T-helper 9 cell (primary cell): ENCODE measurements around the gene ZMYND10.
A peak's percentile ranks its signal among the peaks of the same experiment; 100 is the strongest.

Experiments used
- DNase-seq: peaks from one replicate; pipeline ENCODE4 v3.0.0-alpha.2; 2020
- total RNA-seq, 2 donors: gene quantifications; one replicate each; lab custom pipeline; 2026; lab: John Stamatoyannopoulos, UW

Gene ZMYND10
- 0.48 to 3.5 reads per million in 2 donors for total RNA-seq

DNA sequence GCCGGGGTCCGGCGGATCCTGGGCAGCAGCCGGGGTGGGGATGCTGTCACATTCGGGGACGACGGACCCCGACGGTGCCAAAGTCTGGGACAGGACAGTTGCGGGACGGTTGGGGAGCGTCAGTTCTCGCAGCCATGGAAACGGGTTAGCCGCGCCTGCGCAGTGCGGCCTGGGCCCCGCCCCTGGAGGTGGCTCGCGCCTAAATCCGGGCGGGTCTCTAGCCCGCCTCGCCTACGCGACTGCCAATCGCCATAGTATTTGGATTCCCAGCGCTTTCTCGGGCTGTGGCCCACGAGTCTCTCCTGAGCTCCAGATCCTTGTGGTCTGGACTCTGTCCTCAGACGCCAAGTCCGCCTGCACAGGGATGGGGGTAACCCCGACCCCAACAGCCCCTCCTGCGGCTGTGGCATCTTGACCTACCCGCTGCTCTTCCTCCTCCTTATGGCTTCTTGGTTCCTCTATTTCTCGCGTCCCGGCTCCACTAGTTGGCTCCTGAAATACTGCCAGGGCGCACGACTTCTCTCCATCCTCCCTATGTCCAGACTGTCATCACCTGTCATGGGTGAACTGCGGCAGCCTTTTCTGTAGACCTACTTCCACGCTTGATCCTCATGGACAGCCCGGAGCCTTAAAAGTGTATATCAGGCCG is at the start of gene ZMYND10:
Gene ZMYND10 (minus strand): TSS at position 147 of the 649 bp plus-strand sequence. CDS start 153 bp downstream, outside the sequence.
- DNase-seq: peak; percentile 73

DNA sequence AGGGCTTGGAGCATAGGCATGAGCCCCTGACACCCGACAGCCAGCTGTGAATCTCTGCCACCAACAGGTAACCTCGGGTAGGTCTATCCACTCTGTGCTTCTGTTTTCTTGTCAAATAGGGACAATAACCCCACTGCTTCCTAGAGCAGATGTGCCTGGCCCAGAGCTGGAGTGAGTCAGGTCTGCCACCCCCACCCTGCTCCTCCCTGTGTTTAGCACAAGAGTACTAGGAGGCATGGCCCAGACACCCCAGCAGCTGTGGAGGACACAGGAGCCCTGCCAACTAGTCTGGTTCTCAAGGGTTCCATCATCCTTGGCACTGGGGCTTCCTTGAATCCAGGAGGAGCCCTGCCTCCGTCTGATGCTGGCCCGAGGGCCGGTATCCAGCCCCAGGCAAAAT is 47.5 kb upstream of the ZMYND10 start:
- no peak for DNase-seq

DNA sequence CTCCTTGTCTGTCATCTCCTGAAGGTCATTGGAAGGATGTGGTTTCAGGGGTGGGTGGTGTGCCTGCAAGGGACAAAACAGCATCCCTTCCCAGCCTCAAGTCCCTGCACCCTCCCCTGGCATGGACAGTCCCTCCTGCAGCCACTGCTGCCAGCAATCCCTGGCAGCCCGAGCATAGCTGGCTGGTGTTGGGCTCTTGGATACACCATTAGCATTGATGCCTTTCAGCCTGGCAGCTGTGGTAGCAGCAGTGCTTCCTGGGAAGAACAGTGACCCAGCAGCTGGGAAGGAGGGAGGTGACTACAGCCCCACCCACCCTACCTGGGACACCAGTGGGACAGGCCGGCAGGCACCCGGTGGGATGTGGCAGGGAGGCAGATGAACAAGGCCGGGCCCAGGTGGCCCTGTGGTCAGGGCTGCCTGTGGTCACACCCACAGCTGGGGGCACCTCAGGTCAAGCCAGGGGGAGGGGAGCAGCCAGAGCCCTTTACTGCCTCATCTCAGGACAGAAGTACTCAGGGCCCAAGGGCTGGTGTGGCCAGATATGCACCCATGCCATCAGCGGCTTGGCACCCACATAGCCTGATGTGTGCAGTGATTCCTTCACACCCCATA is 46.7 kb upstream of the ZMYND10 start:
- no peak for DNase-seq

DNA sequence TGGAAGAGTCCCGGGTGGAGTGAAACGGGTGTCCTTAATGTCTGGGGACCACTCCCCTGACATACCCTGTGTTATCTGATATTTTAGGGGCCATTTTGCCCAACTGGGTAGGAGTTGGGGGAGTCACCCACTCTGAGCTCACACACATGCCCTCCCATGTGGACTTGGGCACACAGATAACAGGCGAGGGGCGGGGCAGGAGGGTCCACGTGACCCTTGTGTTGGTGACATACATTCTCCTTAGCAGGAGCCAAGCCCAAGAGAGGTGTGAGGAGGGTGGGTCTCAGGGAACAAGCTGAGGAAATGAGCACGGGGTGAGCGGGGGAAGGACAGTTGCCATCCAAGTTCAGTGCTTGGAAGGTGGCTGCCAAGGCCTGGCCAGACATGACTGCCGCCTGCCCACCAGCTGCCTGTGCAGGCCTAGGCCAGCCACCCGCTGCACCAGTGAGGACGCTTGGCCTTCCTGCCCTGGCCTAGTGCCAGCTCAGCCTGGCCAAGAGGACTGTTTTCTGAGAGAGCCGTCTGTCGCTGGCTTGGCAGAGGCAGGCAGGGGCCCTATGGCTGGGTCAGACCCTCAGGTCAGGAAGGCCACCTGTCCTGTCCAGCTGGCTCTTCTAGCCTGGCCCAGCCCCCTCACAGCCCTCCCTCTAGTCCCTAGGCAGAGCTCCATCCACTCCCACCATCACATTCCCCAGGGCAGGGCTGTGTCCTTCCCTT is 45.1 kb upstream of the ZMYND10 start:
- DNase-seq: no peak

DNA sequence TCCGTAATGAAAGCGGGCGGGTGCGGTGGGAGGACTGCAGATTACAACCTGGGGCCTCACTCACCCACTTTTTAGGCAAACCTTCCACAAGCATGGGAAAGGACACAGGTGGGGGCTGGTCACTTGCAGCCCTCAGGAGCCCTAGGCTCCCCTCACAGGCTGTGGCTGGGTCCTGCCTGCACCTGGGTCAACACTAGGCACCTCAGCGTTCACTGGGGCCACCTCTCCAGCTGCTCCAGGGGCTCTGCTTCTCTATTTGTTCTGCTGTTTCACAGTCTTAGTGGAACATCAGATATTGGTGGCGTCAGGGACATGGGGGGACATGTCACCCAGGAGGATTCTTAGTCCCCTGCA is 43.9 kb upstream of the ZMYND10 start:
- no peak for DNase-seq

DNA sequence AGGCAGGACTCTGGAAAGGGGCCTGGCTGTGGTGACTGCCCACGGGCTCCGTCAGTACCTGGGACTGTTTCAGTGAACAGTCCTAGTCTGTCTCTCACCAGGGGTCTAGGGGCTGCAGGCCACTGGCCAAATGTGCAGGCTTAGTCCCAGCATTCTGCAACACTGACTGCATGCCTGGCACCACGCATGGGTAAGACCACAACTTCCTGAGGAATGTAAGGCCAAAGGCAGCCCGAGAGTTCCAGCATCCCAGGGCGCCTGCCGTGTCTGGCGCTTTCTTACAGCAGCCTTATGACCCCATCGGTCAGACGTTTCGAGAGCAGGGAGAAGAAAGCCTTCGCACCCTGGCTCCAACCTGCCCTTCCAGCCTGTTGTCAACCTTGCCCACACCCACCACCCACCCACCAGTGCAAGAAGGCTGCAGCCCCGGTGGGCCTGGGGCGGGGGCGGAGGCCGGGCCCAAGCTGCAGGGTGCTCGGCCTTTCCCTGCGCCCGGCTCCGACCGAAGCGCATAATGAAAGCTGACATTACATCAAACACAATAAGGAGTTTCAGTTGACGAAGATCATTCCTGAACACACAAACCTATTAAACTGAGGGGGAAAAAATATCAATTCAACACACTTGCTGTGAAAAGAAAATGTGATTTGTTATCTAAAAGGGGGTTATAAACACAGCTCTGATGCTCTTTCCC is 43.3 kb upstream of the ZMYND10 start:
- DNase-seq: no peak

DNA sequence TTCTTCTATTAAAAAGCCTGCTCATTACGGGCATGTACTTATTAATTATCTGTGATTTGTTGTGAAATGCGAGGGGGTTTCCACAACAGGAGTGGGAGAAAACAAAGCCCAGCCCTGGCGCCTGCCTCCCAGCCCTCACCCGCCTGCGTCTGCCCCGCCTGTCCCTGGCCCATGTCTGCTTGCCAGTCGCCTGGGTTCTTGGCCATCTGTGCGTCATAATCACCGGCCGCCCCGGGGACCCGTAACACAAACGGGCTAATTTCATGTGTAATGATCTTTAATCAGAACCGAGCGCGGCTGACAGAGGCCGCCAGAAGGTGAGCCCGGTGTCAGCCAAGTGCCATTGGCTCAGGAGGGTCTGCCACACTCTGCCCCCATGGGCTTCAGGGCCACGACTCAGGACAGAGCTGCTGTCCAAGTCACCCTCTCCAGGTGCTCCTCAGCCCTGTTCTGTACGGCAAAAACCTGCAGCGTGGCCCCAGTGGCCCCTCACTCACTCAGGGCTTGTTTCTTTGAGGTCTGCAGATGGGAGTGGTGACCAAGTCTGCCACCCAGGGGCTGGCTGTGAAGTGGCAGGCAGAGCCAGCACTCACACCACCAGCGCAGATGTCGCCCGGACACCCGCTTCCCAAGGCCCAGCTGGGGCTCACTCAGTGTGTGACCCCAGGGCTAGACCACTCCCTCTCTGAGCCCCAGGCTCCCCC is 42.6 kb upstream of the ZMYND10 start:
- no peak for DNase-seq

DNA sequence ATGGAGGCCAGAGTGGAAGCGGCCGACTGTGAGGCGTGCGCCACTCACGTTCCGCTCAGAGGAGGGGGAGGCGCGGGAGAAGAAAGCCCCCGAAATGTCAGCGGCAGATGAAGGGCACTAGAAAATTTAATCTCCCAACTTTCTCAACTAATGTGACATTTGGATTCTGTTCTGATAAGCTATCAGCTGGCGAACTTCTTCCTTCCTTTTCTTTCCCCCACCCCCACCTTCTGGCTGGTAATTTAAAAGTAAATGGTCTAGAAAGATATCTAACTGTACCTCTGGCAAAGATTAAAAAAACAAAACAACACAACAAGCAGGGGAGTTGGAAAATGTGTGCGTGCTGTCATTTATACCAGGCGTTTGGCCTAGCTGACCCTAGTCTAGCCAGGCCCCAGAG is 40.2 kb upstream of the ZMYND10 start:
- no peak for DNase-seq

DNA sequence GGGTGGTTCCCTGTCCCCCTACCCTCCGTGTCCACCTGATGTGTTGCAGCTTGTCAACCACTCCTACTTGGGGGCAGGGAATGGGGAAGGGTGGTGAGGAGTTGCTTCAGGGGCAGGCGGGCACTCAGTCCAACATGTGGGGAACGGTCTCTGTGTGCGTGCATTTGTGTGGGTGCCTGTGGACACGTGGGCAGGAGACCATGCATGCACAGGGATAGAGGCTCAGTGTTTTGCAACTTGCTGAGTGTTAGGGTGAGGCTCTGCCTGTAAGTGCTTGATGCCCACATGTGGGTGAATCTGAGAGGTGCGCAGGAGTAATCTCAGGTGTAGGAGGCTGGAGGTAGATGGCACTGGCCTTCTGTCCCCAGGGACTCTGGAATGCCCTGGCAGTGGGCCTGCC is 38.2 kb upstream of the ZMYND10 start:
- no peak for DNase-seq

DNA sequence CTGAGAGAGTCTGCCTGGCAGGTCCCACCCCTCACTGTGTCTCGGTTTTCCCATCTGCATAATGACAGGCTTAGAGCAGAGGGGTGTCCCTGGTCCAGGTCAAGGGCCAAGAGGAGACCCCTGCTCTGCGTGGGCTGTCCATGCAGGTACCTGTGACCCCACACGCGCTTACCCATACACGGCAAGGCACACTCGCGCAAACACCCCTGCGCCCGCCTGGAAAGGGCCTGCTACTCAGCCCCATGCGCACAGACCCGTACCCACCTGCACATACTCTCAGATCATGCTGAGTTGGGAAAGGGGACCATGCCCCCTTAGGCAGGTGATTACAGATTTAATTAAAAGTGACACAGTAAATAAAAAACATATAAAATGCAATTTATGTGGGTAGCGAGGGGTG is 37.2 kb upstream of the ZMYND10 start:
- DNase-seq: no peak

DNA sequence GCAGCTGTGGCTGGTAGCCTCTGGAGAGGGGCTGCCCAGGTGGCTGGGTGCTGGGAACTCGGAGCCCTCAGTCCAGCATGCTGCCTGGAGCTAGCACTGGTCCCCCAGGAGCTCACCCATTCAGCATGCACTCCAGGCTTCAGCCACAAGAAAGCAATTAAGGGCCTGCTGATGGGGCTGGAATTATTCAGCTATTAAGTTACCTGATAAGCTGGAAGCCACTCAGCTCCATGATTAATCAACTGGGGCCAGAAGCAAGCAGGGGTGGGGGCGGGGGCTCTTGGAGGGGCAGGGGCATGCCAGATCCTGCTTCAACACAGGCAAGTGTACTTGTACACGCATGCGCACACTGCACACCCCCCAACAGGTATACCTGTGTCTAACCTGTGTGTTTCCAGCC is 35.9 kb upstream of the ZMYND10 start:
- no peak for DNase-seq

DNA sequence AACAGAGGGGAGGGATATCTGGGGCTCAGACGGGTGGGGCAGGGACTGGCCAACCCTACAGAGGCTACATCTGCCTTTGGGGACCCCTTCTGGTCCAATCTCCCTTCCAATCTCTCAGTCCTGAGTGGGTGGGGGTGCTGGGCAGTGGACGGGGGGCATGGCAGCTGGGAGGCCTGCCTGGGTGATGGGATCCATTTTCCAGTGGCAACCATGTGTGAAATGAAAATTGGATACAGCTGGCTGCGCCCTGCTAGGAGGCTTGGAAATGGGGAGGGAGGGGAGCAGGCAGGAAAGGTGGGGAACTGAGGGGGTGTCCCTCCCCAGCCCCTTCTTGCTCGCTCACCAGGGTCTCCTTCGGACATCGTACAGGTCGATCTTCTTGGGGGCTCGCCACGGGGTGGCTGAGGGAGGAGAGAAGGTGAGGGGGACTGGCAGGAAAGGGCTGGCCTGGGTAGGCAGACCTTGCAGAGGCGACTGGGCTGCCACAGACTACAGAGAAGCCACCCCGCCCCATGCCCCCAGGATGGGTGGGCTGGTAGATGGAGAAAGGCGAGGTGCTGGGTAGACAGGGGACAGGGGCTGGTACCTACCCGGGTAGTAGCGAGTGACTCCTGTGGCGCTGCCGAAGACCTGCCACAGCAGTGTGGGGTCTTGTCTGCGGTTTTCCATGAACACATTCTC is 35.0 kb upstream of the ZMYND10 start:
- no peak for DNase-seq

DNA sequence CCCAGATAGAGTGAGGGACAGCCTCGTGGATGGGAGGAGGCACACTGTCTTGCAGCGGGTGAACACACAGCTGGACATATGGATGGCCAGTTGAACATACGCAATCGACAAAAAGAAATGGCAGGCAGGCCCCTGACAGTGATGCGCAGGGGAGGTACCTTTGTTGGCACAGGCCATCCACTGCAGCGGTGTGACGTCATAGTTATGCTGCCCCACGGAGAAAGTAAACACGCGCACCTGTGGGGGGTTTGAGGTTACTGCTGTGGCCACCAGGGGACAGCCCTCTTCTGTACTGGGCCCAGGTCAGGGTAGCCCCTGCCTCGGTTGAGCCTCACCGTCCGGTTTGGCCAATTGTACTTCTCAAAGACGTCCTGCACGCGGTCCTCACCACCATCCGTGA is 33.2 kb upstream of the ZMYND10 start:
- DNase-seq: no peak

DNA sequence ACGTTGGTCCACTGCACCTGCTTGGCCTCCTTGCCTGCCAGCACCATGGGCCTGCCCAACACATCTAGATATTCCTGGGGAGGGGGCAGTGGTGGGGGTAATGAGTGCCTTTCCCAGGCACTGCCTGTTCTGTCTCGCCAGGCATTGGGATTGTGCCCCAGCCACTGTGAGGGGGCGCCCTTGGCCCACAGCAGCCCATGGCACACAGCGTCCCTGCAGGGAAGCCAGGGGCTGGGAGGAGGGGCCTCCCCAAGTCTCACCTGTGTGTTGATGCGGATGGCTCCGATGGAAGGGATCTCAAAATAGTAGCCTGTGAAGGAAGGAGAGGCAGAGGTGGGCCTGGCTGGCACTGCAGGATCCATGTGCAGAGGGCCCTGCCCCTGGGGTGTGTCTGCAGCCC is 32.5 kb upstream of the ZMYND10 start:
- DNase-seq: no peak

DNA sequence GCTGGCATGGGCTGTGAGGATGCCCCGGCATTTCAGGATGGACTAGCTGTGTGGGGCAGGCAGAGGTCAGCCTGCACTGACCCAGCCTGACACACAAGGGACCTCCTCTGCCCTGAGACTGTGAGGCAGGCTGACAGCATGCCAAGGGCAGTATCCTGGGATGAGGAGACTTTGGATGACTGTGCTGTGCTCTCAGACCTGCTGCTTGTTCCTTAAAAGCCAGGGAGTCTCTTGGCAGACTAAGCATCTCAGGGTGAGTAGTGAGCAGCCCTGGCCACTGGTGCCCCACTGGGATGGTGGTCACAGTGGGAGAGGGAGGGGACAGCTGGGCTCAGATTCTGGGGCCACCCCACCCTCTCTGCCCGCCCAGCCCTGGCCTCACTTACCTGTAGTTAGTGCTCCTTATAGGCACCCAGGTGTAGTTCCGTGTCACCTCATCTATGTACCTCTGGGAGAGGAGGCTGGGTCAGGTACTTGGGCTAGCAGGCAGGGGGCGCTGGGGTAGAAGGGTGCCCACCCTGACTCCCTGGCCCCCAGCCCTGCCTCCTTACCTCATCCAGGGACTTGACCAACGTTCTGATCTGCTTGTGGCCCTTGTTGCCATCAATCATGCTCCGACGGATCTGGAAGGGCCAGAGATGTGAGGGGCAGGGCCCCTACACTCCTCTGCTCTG is 29.9 kb upstream of the ZMYND10 start:
- DNase-seq: no peak

DNA sequence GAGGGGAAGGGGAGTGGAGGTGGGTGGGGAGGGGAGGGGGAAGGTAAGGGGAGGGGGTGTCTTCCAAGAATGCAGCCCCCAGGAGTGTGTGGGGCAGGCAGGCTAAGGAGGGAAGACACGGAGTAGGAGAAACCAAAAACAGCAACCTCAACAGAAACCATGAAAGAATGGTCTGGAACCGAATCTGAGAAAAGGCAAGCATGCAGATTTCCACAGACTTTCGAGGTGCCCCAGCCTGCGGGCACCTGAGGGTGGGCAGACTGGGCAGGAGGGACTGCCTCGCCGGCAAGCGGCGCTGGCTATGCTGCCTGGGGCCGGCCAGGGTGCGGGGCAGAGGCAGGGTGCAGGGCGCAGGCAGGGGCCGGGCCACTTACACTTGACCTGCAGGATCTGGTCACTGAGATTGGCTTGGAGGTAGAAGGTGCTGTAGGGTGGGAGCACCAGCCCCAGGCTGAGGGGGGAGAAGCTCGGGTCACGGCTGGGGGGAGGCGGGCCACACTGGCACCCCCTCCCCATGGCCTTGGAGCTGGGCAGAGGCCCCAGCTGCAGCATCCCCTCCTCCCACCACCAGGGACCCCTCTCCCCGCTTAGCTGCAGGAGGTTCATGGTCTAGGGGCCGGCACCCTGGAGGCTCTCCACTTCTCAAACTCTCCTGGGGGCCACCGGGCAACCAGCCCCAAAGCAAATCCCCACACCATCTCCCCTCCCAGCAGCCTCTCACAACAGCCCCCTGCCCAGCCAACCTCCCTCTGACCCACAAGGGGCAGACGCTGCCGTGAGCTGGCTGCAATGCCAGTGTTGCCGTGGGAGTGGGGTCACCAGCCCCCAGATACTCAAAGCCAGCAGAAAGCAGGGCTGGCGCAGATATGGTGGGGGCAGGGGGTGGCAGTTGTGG is 29.1 kb upstream of the ZMYND10 start:
- no peak for DNase-seq

DNA sequence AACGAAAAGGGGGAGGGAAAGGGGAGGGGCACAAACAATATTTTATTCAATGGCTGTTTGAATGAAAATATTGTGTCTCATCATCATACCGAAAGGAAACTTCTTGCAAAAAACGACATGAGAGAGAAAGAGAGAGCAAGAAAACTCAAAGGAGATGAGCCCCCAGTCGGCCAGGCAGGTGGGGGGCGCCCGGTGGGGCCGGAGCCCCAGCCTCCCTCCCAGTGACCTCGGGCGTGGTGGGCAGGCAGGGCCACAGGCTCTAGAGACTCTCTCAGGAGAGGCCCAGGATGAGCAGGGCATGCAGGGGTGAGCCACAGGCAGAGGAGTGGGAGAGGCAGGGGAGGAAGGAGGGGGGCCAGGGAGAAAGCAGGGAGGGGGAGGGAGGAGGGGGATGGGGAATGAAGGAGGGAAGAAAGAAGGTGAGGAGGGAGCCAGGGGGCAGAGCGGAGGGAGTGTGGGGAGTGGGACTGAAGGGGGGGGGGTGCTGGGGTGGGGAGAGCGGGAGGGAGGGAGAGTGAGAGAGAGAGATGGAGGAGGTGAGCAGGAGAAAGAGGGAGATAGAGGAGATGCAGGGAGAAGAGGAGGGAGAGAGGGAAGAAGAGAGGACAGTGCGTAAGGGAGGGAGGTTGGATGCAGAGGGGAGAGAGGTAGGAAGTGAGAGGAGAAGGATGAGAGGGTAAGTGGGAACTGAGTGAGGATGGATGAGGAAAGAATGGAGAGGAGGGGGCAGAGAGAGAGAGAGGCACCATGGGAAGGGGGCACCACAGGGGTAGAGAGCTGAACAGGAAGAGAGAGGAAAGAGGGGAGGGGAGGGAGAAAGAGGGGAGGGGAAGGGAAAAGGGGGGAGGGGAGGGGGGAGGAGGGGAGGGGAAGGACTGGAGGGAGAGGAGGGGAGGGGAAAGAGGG is 27.9 kb upstream of the ZMYND10 start:
- no peak for DNase-seq

DNA sequence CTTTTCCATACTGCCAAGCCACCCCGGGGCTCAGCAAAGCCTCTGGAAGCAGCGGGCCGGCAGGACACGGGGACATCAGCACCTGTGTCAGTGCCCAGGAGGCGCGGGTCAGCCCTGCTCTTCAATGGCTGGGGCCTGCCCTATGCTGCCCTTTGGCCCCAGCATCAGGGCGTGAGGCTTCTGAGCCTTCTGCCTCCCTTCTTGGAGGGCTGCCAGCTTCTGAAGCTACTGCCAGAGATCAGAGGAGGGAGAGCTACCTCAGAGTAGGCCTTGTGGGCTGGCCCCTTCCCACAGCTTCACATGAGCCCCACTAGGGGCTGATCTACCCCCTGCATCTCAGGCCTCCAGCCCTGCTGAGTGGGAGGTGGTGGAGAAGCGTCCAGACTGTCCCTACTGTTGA is 26.8 kb upstream of the ZMYND10 start:
- DNase-seq: no peak

DNA sequence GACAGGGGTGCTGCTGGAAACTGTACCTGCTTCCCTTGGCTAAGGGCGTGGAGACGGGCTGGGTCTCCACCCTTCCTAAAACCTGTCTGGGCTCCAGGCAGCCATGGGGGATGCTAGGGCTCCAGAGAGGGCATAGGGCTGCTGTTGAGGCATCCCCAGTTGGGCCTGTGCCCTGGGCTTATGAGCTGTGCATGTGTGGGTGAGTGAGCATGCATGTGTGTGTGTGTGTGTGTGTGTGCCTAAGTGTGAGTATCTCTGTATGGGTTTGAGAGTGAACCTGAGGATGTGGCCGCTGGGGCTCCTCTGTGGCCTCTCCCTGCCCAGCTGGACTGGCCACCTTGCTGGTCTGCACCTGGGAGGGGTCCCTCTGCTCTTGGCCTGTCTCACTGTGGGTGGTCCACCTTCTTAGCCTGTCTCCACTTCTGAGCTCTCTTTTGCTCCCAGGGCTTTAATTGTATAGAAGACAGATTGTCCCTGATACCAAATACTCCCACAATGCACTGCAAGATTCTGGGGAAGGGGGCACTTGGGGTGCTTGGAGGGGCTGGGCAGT is 25.7 kb upstream of the ZMYND10 start:
- no peak for DNase-seq
